GM21576 (cell line): Measurements from ENCODE around the gene NUP107.
"Not testable (repeated sequence)": the region's sequence is repeated elsewhere in the genome, so short reads cannot be mapped to it uniquely, and the experiment has no call there.

Source experiments
- ATAC-seq: cut with Tn5 transposase; IDR thresholded peaks from one replicate; pipeline ENCODE4 v1.9.1; 2021; ENCODE audit warnings: mild to moderate bottlenecking, moderate library complexity; ENCODE audit not compliant: unreplicated experiment

NUP107 gene

DNA sequence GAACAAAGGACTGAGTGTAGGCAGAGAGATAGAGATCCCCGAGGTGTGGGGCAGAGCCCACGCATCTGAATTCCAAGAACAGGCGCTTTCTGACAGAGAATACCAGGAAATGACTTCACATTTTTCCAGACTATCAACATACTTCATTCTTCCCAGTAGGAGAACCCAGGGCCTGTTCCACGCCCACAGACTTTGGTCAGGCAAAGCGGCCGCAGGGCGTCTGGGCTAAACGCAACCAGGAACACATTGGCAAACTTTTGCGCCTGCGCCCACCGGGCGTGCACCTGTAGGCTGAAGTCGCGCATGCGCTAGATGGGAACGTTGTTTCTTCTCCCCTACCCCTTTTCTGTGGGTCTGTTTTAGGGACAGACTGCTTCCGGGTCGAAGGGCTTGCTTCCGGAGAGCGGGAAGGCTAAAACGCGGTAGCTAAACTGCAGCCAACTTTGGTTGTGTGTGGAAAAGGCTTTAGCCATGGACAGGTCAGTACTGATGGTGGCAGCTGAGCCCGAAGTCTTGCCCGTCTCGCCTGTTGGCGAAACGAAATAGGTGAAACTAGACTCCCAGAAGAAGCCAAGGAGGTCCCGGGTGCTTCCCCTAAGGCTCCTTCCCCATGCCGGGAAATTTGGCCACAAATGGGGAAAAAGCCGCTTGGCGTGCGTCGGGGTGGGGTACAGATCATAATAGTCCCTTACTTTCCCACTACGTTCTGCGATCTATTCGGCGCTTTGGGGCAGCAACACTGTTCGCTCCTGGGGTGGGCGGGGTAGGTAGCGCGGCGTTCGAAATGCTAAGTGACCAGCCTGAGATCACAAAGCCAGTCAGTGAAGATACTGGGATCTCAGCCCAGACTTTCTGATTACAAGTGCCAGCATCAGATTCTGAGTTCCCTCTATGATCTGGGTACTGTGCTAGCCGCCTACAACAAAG, at the start of gene NUP107:
NUP107 (plus strand) TSS at position 384 of the 927 bp plus-strand sequence; CDS start at position 472, 88 bp downstream.
- ATAC-seq, result peak; percentile 95

GRCh38 chr12:68637439-68637838, 49.3 kb upstream of the NUP107 start:
- ATAC-seq, result not testable (repeated sequence)

DNA sequence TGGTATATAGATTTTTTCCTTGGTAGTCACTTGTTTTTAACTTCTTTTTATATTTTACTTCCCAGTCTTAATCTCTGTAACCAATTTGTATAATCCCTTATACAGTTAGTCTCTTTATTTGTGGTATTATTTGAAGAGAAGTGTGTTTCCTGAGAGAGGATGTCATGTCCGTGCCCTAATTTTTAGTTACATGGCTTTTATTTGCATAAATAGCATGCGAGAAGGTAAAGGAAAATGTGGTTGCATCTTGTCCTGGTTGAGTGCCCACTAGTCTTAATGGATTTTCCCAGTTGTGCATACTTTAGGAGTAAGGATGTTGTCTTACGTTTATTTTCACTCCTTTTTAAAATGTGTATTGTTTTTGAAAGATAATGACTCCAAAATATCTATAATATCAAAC, 48.6 kb upstream of the NUP107 start:
- ATAC-seq, result no peak

DNA sequence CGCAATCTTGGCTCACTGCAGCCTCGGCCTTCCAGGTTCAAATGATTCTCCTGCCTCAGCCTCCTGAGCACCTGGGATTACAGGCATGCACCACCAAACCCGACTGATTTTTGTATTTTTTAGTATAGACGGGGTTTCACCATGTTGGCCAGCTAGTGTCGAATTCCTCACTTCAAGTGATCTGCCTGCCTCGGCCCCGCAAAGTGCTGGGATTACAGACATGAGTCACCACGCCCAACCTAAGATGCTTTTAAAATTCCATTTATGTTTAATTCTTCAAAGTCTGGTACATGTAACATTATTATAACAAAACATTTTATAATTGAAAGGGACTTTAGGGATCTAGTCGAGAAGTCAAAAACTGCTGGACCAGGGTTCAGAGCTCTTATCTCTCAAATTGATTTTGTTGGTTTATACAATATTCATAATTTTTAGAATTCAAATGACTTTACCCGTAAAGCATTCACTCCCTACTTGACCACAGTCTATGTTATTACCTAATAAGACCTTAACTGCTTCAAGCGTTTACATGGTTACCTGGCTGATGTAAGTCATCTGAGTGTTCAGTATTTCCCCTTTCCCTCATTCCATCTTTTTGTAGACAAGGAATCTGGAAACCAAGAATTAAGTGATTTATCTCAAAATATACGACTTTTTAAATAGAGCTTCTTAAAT, 47.9 kb upstream of the NUP107 start:
- no peak for ATAC-seq

DNA sequence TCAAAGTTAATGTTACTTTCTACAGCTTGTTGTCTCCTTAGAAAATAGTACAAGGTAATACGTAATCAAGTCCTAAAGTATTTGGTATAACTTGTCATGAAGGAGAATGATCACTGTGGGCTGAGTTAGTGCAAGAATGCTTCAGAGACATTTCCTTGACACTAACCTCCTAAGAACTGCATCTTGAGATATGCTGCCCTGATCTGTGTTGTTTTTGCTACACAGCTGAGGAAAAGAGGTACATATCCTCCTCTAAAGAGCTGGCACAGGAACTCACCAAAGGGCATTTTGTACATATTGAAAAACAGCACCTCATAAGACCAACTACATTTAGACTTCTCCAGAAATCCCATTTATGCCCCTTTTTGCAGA, 47.4 kb upstream of the NUP107 start:
- no peak for ATAC-seq

DNA sequence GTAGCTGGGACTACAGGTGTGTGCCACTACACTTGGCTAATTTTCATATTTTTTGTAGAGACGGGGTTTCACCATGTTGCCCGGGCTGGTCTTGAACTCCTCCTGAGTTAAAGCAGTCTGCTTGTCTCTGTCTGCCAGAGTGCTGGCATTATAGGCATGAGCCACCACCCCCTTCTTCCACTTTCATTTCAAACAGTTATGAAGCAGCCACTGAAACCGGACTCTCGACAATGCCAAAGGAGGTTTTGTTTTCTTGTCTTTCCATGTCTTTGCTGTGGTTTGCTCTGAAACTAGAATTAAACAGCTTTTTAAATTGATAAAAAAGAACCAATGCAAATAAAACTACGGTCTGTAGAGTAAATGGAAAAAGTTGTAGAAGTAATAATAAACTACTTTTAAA, 45.6 kb upstream of the NUP107 start:
- peak; percentile 88 for ATAC-seq

DNA sequence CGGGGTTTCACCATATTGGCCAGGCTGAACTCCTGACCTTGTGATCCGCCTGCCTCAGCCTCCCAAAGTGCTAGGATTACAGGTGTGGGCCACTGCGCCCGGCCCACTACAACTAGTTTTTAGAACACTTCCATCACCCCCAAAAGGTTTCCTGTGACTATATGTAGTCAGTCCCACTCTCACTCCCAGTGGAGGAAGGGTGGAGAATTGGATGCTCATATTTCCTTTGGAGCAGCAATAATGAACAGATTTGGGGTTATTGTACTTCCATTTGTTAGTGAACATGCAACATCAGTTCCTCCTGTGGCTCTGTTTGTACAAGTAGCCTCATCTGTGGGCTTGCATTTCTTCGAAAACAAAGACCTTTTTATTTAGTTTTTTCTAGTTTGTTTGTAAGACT, 40.3 kb upstream of the NUP107 start:
- no peak for ATAC-seq

GRCh38 chr12:68647507-68647906, 39.3 kb upstream of the NUP107 start:
- no peak for ATAC-seq

- no peak for ATAC-seq
Measured at GRCh38 chr12:68648179-68648578, 38.6 kb upstream of the NUP107 start.

DNA sequence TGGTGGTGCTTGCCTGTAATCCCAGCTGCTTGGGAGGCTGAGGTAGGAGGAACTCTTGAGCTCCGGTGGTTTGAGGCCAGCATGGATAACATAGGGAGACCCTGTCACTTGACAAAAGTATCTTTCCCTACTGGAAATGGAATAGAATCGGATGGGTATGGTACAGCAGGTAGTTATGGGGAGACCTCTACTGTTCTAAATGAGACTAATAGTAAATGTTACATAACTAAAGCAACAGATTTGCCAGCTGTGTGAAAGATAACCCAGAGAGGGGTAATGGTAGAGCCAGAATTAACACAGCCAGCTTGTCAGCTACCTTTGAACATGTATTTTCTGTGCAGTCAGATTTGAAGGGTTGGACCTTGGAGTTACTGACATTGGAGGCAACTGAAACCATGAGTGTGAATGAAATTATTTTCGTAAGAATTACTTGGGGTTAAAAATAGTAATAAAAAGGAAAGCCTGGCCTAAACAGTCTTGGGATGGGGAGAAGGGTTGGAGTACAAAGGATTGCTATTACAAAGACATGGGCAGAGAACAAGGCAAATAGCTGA, 21.7 kb upstream of the NUP107 start:
- no peak for ATAC-seq

DNA sequence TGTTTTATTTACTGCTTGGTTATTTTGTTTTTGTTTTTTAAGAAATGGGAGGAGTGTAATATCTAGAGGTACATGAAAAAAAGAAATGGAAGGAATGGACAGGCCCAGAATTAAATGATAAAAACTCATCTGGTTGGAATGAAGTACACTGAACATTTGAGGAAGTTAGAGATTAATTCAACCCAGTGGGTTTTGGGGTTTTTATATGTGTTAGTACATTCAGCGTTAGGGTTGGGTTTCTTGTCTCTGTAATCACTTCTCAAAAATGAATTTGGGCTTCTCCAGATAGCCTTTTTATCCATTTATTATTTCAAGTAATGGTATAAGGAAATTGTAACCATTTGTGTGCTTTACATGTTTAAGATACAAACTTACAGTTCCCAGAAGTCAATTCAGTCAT, 19.5 kb upstream of the NUP107 start:
- no peak for ATAC-seq

- no peak for ATAC-seq
Measured at GRCh38 chr12:68667896-68668295, 18.9 kb upstream of the NUP107 start.

- ATAC-seq, result no peak
Measured at GRCh38 chr12:68671179-68671578, 15.6 kb upstream of the NUP107 start.

GRCh38 chr12:68673788-68674187, 13.0 kb upstream of the NUP107 start:
- ATAC-seq, result no peak

DNA sequence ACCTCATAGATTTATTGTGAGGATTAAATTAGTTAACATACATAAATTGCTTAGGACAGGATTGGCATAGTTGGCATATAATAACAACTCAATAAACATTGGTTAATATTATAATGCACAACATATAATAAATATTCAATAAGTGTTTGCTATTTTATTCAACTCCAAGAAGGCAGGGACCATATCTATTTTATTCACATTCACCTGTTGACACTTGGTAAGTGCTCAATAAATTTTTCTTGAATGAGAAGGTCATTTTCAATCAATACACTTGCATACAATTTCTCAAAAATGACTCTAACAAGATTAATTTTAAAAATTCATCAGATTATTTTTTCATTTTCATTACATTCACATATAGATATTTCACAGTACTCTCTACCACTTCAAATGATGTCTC, 12.4 kb upstream of the NUP107 start:
- ATAC-seq, result no peak

GRCh38 chr12:68675101-68675842, 11.5 kb upstream of the NUP107 start:
- no peak for ATAC-seq

GRCh38 chr12:68676854-68677253, 9.9 kb upstream of the NUP107 start:
- ATAC-seq, result not testable (repeated sequence)

DNA sequence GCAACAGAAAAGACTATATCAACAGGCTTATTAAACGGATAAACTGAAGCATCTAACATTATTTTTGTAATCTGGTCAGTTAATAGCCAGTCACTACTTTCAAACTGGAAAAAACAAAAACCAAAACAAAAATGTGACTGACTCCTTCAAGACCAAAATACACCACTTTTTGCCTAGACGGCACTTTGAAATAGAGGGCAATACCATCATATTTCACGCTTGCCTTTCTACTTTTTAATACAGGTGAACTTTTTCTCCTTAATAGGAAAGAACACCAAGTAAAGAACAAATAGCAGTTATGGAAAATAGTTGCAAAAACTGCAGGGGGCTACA, 550 bp upstream of the NUP107 start:
- no peak for ATAC-seq

- no peak for ATAC-seq
Measured at GRCh38 chr12:68695454-68695853, 8.7 kb downstream of the NUP107 start.

- ATAC-seq, result no peak
Measured at GRCh38 chr12:68699486-68699885, 12.7 kb downstream of the NUP107 start.

DNA sequence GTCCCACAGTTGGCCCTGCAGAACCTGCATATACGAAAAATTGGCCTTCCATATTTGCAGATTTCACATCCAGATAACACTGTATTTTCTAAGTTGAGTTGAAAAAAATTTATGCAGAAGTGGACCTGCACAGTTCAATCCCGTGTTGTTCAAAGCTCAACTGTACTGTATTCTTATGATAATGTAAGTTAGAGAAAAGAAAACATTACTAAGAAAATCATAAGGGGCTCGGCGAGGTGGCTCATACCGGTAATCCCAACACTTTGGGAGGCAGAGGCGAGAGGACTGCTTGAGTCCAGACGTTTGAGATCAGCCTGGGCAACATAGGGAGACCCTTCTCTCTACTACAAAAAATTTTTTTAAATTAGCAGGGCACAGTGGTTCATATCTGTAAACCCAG, 41.0 kb downstream of the NUP107 start:
- no peak for ATAC-seq
